OCI-LY7 (cell line): Measurements from ENCODE around the gene NFATC4. TPM values are rescaled to one million over a fixed set of nuclear protein-coding genes. Genes with fewer than 3 reads are reported as not detected.

Experiments used
- BruUV-seq: library from RNA; stranded (reverse); fragments of 400-500 nt; replicated peaks from 2 replicates; lab custom pipeline; 2021; lab: Mats Ljungman, UMichigan
- CTCF ChIA-PET: fragments of 300-600 bp; sonication (Branson Sonifier 250); formaldehyde crosslinking; loops from one replicate; lab custom pipeline; 2022; ENCODE audit warnings: antibody characterized with exemption; ENCODE audit not compliant: unreplicated experiment; lab: Charles Lee
- POLR2A ChIA-PET: fragments of 300-600 bp; sonication (Branson Sonifier 250); formaldehyde crosslinking; loops from one replicate; lab custom pipeline; 2022; ENCODE audit warnings: antibody characterized with exemption; lab: Charles Lee
- DNase-seq: peaks from one replicate; pipeline ENCODE4 v3.0.0-alpha.2; 2015; ENCODE audit warnings: low spot score
- H2AFZ ChIP-seq: fragments of 200-600 bp; sonication (generic), shearing (Covaris generic); 2 replicates; pipeline ENCODE4 v1.6.1; 2014; ENCODE audit warnings: mild to moderate bottlenecking, antibody characterized with exemption, low read length, moderate library complexity
- H3K27ac ChIP-seq: fragments of 200-600 bp; sonication (generic); 2 replicates; pipeline ENCODE4 v1.5.1; 2014; ENCODE audit warnings: mixed run types, low read depth, mild to moderate bottlenecking, moderate library complexity, low read length, inconsistent platforms; ENCODE audit not compliant: poor library complexity, severe bottlenecking
- H3K36me3 ChIP-seq: fragments of 200-600 bp; sonication (generic); 2 replicates; pipeline ENCODE4 v1.6.1; 2014; ENCODE audit warnings: mild to moderate bottlenecking, antibody characterized with exemption, low read length, moderate library complexity, mixed read lengths; ENCODE audit not compliant: insufficient read depth
- H3K4me1 ChIP-seq: fragments of 200-600 bp; sonication (generic); 2 replicates; pipeline ENCODE4 v1.5.1; 2014; ENCODE audit warnings: mild to moderate bottlenecking, low read length; ENCODE audit not compliant: insufficient read depth, poor library complexity, severe bottlenecking
- H3K4me2 ChIP-seq: fragments of 200-600 bp; sonication (generic); 2 replicates; pipeline ENCODE4 v1.6.1; 2014; ENCODE audit warnings: mild to moderate bottlenecking, low read length
- H3K4me3 ChIP-seq: fragments of 200-600 bp; sonication (generic); 2 replicates; pipeline ENCODE4 v1.5.1; 2014; ENCODE audit warnings: mild to moderate bottlenecking, low read depth, low read length; ENCODE audit not compliant: poor library complexity, severe bottlenecking
- H3K79me2 ChIP-seq: fragments of 200-600 bp; sonication (generic); 2 replicates; pipeline ENCODE4 v1.6.1; 2016; ENCODE audit warnings: low read depth, mild to moderate bottlenecking, low read length, moderate library complexity, mixed read lengths; ENCODE audit not compliant: insufficient read depth
- H3K9me2 ChIP-seq: fragments of 200-600 bp; sonication (generic); 2 replicates; pipeline ENCODE4 v1.6.1; 2016; ENCODE audit warnings: mild to moderate bottlenecking, low read length, mixed read lengths; ENCODE audit not compliant: insufficient read depth
- H3K9me3 ChIP-seq: fragments of 200-600 bp; sonication (generic); 2 replicates; pipeline ENCODE4 v1.6.1; 2014; ENCODE audit warnings: mild to moderate bottlenecking, mixed run types, low read length, mixed read lengths
- H4K20me1 ChIP-seq: fragments of 200-600 bp; sonication (generic); 2 replicates; pipeline ENCODE4 v1.6.1; 2014; ENCODE audit warnings: mild to moderate bottlenecking, antibody characterized with exemption, low read length, moderate library complexity, mixed read lengths; ENCODE audit not compliant: insufficient read depth
- EZH2phosphoT487 ChIP-seq: fragments of 200-600 bp; sonication (generic); IDR thresholded peaks from 2 replicates; pipeline ENCODE4 v1.6.1; 2018; ENCODE audit warnings: low read depth, borderline replicate concordance, mild to moderate bottlenecking, mixed run types, antibody characterized with exemption, low read length, moderate library complexity, mixed read lengths
- intact Hi-C: fragments of 100-400 bp; cut with micrococcal nuclease; formaldehyde crosslinking; loops from one replicate; pipeline ENCODE4 v1.10.0; 2022; ENCODE audit not compliant: unreplicated experiment
- total RNA-seq, 2 experiments: library from RNA; depleted of rRNA in 1 of 2; stranded (reverse); fragments of >200 nt in 1 of 2; shearing (Covaris generic) in 1 of 2; gene quantifications; 2 replicates each; pipeline ENCODE4 v1.2.3, GENCODE V29; 2014 to 2022
- TF ChIP-seq, protein P1 (sequence below): fragments of 200-600 bp; sonication (generic); conservative IDR thresholded peaks from 2 replicates; pipeline ENCODE4 v1.5.1; 2014; ENCODE audit warnings: mild to moderate bottlenecking, antibody characterized with exemption, low read length, moderate library complexity, mixed read lengths

Gene NFATC4
- total RNA-seq, 2 experiments from 2014 or later, result 72.2 to 96.6 TPM

DNA sequence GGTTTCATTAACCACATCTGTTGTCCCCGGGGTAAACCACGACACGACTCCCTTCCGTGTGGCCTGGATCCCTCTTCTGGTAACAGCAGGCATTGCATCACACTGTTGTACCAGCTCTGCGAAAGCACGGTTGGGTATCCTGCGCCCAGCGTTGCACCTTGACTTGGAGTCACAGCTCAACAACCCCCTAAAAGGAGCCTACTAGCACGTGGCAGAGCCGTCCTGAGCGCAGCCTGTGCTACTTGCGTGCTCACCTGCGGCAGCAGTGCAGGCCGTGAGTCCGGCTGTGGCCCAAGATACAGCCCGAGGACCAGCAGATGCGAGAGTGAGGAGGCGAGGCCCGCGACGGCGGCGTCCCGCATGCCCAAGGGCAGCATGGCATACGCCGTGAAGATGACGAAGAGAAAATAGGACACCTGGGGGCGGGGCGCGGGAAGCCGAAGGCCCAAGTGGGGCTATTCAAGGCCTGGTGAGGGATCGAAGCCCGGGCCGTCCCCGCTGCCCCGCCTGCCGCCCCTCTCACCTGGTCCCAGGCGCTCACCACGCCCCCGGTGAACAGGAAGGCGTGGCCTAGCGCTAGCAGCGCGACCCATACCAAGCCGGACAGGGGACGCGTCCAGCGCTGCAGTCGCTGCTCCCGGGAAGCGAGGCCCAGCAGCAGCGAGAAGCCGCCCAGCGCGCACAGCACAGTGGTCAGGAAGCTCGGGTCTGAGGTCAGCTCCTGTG, 35.6 kb upstream of the NFATC4 start:
- H3K9me2 ChIP-seq, result no peaks in the 10 kb centered on the region
- H3K27ac ChIP-seq, result no peak overlapping the region
- ChIA-PET CTCF (interaction anchor here (0.6 to 3.0 kb wide), 4 partner anchors 32 to 109 kb away, joined by 3 to 26 read pairs (median 11); partner anchors contain the start of gene KHNYN), POLR2A (interaction anchor here (0.5 to 1.4 kb wide), 6 partner anchors 23 to 105 kb away, joined by 3 to 7 read pairs (median 6); partner anchors contain the start of gene KHNYN)
- H3K9me3 ChIP-seq, result no peaks in the 10 kb centered on the region
- H3K79me2 ChIP-seq, result no peaks in the 10 kb centered on the region
- peak; percentile 92 for DNase-seq
- peak overlapping the region; percentile 65; the same call in 1 of the 2 replicates for H2AFZ ChIP-seq
- H3K4me2 ChIP-seq, result peak overlapping the region; percentile 70
- BruUV-seq, result no TSS peak
- intact Hi-C loops, result loop anchor here (1.0 to 10.0 kb wide), 2 partner anchors 89 to 342 kb away; no protein-coding TSS in a partner anchor
- no peaks in the 10 kb centered on the region for H3K36me3 ChIP-seq
- peak overlapping the region; percentile 26 for H3K4me3 ChIP-seq
- peaks cover 26% of the 10 kb centered on the region for H3K4me1 ChIP-seq
- TF ChIP-seq, protein P1, sequence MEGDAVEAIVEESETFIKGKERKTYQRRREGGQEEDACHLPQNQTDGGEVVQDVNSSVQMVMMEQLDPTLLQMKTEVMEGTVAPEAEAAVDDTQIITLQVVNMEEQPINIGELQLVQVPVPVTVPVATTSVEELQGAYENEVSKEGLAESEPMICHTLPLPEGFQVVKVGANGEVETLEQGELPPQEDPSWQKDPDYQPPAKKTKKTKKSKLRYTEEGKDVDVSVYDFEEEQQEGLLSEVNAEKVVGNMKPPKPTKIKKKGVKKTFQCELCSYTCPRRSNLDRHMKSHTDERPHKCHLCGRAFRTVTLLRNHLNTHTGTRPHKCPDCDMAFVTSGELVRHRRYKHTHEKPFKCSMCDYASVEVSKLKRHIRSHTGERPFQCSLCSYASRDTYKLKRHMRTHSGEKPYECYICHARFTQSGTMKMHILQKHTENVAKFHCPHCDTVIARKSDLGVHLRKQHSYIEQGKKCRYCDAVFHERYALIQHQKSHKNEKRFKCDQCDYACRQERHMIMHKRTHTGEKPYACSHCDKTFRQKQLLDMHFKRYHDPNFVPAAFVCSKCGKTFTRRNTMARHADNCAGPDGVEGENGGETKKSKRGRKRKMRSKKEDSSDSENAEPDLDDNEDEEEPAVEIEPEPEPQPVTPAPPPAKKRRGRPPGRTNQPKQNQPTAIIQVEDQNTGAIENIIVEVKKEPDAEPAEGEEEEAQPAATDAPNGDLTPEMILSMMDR, result peak; percentile 84
- no peak for TF ChIP-seq EZH2phosphoT487
- no peaks in the 10 kb centered on the region for H4K20me1 ChIP-seq

DNA sequence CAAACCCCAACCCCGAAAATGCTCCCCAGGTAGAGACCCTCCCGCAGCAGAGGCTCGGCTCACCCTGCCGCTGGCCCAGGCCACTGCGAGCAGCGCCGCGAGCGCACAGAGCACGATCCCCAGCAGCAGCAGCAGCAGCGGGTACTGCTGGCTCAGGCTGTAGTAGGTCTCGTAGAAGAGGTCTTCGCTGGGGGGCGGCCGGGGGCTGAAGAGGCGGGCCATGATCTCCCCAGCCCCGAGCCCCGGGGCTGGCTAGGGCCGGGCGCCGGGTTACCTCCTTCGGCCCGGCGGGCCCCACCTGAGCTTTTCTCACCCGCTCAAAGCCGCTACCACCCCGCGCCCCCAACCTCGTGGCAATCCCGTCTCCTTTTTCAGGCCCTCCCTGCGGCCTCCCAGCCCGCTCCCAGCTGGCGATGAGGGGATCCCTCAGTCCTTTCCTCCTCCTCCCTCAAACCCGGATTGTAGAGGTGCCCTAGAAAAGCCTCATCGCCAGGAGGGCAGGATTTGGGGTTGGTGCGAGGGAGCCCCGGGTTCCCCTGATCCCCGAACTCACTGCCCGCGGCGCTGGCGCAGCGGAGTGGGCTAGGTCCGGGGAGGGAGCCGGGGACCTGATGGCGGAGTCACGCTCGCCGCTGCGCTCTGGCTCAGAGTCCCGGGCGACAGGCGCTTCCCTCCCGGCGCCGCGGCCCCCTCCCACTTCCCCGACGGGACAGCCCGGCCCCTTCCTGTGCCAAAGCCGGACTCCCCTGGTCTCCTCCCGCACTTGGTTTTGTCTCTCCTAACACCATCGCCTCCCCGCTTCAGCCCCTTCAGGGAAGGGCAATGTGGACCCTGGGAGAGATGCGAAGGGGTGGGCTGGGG, 33.3 kb upstream of the NFATC4 start, which contains the start of gene ADCY4:
ADCY4 (minus strand) TSS at position 641 of the 861 bp plus-strand sequence; CDS start at position 222, 419 bp downstream.
- Histone ChIP-seq H3K4me1 (peaks cover 30% of the 10 kb centered on the region), H2AFZ (peak within 1 kb of the TSS; percentile 31; the same call in 1 of the 2 replicates), H3K9me2 (no peaks in the 10 kb centered on the region), H3K4me3 (peak within 1 kb of the TSS; percentile 51), H3K79me2 (no peaks in the 10 kb centered on the region), H3K9me3 (no peaks in the 10 kb centered on the region), H4K20me1 (no peaks in the 10 kb centered on the region), H3K4me2 (peak within 1 kb of the TSS; percentile 69), H3K36me3 (no peaks in the 10 kb centered on the region), H3K27ac (no peak within 1 kb of the TSS)
- no TSS peak for BruUV-seq
- no peak for DNase-seq
- ChIA-PET POLR2A (no interaction called here), CTCF (interaction anchor here (1.0 to 3.0 kb wide), 2 partner anchors 102 to 1034 kb away, joined by 3 to 16 read pairs; no protein-coding TSS in a partner anchor)
- TF ChIP-seq, protein P1, result no peak
- TF ChIP-seq EZH2phosphoT487, result no peak; the same call in 1 of the 2 replicates
- intact Hi-C loops, result loop anchor here (10.0 kb wide), 1 partner anchor 340 kb away; no protein-coding TSS in a partner anchor
